ENCODE measurements around the gene NDUFS8.

Gene NDUFS8

DNA sequence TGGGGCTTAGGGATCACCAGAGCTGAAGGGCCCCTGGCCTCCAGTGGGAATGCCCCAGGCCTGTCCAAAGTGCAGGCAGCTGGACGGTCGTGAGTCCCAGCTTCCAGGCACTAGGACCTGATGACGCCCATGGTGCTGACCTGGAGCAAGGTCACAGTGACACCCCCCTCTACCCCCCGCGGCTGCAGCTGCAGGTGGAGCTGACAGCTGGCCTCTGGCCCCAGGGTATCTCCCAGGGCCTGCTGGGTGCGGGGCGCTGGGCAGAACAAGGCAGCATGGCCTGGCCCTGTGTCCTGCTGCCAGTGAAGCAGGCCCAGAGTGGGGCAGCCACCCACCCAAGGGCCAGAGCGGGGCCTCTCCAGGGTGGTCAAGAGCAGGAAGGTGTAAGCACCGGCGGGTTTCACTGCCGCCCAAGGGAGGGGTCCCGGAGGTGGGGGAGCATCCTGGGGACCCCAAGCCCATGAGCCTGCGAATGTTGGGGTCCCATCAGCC is 7.8 kb downstream of the NDUFS8 start:
- no peak for DNase-seq

DNA sequence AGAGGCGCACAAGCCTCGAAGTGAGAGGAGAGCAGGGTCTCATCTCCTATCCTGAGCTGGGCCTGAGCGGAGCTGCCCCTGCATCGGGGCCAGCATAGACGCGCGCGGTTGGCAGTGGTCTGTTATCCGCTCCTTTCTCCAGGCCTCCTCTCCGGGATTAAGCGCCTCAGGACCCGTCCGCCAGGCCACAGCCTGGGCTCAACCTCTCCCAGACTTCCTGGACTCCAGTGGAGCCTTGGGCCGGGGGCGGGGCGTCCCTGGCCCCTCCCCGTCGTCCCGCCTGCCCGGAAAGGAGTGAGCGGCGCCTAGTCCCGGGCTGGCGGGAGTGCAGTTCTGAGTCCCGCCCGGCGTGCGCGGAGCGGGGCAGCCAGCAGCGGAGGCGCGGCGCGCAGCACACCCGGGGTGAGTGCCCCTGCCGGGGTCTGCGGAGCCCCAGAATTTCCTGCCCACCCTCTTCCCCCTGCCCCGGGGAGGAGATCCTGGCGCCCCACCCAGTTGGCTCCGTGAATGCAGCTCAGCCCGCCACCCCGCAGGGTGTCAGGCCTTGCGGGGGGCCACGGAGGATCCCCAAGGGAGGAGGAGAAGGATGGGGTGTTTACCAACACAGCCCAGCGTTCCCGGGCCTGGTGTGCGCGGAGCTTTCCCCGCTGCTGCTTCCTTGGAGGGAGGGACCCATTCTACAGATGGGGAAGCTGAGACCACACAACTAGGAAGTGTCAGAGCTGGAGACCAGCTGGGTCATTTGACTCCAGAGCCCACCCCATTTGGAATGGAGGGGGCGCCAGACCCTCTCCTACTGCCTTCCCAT is 8.4 kb downstream of the NDUFS8 start, which contains the start of gene TCIRG1:
TSS of gene TCIRG1 (plus strand) at position 308 of the 808 bp plus-strand sequence. CDS start 2,247 bp downstream, outside the sequence.
- DNase-seq: no peak

- no peak for DNase-seq
These were observed 9.1 kb downstream of the NDUFS8 start for GRCh38 chr11:68039526-68040086.

GRCh38 chr11:68040101-68040956 is 9.8 kb downstream of the NDUFS8 start:
- no peak for DNase-seq

DNA sequence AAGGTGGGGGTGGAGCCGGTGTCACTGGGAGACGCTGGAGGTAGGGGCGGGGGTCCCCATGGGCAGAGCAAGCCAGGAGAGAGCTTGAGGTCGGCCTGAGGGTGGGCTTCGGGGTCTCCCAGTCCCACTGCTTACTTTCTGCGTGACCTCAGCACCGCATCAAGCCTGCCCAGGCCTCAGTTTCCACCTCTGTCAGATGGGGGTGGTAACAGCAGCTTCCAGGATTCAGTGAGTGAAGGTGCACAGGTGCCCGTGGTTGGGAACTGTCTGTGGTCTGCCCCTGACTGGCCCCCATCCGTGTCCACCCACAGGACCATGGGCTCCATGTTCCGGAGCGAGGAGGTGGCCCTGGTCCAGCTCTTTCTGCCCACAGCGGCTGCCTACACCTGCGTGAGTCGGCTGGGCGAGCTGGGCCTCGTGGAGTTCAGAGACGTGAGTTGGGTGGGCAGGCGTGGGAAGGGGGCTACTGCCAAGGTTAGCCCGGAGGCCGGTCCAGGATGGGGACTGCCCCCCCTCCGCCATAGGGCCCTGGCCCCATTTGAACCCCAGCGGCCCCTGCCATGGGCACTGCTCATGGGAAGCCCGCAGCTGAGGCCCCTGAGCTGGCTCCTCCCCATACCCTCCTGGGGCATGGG is 10.6 kb downstream of the NDUFS8 start:
- DNase-seq: no peak

- DNase-seq: no peak
These were observed 11.2 kb downstream of the NDUFS8 start for GRCh38 chr11:68041617-68042218.

DNA sequence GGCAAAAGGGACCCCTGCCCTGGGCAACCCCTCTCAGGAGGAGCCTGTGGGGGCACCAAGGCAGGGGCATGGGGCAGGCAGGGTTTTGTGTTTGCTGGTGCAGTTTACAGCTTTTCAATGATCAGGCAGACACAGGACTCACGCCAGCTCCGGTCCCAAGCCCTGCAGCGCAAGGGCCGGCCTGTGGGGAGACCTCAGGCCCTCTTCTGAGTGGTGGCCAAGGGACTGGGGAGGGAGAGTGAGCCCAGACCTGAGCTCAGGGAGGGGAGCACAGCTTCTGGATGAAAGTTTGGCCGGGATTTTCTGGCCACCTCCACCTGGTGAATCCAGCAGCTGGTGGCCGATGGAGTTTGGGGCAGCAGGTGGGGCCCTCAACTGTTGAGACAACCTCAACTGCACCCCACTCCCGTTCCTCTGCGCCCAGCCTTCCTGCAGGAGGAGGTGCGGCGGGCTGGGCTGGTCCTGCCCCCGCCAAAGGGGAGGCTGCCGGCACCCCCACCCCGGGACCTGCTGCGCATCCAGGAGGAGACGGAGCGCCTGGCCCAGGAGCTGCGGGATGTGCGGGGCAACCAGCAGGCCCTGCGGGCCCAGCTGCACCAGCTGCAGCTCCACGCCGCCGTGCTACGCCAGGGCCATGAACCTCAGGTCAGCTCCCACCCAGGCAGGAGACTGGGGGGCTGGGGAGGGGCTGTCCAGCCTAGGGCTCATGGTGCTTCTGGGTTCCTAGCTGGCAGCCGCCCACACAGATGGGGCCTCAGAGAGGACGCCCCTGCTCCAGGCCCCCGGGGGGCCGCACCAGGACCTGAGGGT is 11.9 kb downstream of the NDUFS8 start:
- no peak for DNase-seq

GRCh38 chr11:68043029-68043348 is 12.5 kb downstream of the NDUFS8 start:
- no peak for DNase-seq

DNA sequence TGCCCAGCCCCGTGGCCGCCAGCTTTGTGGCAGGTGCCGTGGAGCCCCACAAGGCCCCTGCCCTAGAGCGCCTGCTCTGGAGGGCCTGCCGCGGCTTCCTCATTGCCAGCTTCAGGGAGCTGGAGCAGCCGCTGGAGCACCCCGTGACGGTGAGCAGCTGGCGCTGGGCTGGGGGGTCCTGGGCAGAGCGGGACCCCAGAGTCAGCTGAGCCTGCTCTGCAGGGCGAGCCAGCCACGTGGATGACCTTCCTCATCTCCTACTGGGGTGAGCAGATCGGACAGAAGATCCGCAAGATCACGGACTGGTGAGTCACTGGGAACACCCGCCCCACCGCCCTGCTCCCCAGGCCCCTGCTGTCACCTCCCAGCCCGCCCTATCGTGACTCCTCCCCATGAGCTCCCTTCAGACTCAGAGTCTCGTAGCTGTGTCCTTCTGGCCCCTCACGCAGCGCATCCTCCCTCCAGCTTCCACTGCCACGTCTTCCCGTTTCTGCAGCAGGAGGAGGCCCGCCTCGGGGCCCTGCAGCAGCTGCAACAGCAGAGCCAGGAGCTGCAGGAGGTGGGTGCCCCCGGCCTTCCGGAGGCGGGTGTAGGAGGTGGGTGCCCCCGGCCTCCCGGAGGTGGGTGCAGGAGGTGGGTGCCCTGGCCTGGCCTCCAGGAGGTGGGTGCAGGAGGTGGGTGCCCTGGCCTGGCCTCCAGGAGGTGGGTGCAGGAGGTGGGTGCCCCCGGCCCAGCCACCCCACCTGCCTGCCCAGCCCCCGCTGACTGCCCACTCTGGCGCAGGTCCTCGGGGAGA is 13.1 kb downstream of the NDUFS8 start:
- no peak for DNase-seq

- DNase-seq: no peak
These were observed 13.8 kb downstream of the NDUFS8 start for GRCh38 chr11:68044145-68044813.

DNA sequence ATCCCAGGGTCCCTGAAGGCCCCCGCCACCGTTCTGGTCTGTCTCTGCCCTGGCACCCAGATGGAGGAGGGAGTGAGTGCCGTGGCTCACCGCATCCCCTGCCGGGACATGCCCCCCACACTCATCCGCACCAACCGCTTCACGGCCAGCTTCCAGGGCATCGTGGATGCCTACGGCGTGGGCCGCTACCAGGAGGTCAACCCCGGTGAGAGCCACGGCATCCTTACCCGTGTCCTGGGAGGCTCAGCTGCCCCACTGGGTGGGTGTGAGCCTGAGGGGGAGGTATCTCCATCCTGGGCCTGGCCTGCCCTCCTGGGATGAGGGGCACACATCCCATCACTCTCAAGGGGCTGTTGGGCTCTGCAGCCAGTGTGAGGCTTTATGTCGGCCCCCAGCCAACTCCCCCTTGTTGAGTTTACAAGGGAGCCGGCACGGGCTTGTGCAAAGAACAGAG is 14.4 kb downstream of the NDUFS8 start:
- no peak for DNase-seq

DNA sequence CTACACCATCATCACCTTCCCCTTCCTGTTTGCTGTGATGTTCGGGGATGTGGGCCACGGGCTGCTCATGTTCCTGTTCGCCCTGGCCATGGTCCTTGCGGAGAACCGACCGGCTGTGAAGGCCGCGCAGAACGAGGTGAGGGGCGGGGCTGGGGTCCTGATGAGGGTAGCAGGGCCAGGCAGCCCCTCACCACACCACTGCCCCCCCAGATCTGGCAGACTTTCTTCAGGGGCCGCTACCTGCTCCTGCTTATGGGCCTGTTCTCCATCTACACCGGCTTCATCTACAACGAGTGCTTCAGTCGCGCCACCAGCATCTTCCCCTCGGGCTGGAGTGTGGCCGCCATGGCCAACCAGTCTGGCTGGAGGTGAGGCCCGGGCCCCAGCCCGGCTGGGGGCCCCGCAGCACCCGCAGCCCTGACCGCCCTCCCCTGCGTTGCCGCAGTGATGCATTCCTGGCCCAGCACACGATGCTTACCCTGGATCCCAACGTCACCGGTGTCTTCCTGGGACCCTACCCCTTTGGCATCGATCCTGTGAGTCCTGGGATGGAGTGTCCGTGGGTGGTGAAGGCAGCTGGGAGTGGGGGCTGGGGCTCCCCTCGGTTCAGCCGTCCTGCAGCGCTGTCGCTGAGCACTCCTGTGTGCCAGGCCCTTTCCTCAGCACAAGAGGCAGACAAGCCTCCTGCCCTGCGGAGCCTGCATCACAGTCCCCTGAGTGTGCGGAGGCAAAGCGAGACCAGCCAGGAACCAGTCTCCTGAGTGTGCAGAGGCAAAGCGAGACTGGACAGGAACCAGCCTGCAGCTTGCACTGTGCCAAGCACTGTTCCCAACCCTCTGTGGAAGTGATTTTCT is 17.2 kb downstream of the NDUFS8 start:
- no peak for DNase-seq

- no peak for DNase-seq
These were observed 18.4 kb downstream of the NDUFS8 start for GRCh38 chr11:68048681-68049508.

DNA sequence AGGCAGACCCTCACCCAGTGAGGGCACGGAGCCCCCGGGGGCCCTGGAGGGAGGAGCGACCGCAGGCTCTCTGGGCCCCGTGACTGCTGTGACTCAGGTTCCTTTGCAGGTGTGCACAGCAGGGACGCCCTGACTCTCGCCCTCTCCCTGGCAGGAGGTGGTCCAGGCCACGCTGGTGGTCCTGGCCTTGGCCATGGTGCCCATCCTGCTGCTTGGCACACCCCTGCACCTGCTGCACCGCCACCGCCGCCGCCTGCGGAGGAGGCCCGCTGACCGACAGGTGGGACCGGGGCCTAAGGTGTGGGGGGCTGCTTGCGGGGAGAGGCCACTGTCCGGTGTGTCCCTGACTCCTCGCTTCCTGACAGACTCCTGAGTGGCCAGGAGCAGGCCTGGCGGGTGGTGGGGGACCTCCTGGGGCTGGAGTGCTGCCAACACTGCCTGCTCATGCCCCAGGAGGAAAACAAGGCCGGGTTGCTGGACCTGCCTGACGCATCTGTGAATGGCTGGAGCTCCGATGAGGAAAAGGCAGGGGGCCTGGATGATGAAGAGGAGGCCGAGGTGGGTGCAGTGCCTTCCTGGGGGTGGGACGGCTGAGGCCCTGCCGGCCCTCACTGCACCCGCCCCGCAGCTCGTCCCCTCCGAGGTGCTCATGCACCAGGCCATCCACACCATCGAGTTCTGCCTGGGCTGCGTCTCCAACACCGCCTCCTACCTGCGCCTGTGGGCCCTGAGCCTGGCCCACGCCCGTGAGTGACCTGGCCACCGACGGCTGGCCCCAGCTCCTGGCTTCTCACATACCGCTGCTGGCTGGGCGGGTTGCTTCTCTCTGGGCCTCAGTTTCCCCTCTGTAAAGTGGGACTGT is 19.3 kb downstream of the NDUFS8 start:
- DNase-seq: no peak

DNA sequence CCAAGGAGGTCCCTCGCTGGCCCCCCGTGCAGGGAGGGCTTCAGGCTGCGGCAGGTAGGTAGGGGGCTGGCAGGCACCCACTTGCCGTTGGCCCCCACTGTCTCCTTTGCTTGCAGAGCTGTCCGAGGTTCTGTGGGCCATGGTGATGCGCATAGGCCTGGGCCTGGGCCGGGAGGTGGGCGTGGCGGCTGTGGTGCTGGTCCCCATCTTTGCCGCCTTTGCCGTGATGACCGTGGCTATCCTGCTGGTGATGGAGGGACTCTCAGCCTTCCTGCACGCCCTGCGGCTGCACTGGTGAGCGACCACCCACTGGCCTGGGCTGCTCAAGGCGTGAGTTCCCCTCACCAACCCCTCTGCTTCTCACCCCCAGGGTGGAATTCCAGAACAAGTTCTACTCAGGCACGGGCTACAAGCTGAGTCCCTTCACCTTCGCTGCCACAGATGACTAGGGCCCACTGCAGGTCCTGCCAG is 19.9 kb downstream of the NDUFS8 start:
- DNase-seq: no peak

DNA sequence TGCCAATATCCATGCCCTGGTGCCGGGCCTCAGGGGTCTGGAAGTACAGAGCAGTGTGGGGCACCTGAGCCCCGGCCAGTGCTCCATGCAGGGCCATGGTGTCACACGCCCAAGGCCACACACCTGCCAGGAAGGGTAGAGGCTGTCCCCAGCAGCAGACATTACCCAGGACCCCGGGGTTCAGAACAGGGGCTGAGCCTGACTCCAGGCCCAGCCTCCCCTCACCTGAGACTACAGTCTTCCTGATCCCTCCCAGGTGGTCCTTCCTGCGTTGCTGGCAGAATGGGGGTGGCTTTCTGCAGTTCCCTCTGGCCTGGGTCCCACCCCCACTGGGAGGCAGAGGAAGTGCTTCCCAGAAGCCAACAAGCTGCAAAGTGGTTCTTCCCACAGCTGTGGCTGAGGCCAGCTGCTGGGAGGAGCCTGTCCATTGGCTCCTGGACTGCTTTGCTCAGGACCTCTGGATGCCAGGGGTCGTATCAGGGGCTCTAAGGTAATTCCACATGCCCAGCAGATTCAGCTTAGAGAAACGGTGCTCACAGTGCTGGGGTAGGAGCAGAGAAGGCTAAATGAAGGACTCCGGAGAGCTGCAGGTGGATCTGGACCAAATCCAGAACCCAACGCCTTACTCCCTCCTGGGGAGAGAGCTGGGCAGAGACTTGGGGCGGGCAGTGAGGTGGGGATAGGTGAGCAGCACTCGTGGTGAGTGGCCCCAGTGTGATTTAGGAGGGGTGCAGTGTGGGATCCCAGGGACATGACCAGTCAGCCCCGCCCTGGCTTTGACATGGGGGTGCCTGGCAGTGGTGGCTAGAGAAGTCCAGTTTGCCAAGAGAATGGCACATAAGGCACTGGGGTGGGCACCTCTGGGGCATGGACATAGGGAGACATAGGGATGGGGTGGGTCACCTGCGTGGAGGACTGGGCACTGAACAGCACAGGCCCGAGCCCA is 21.0 kb downstream of the NDUFS8 start:
- DNase-seq: no peak
